AG09319 (cell line): ENCODE results near the gene LRRC47.

ENCODE experiments used
- DNase-seq: peaks from one replicate; pipeline ENCODE4 v3.0.0-alpha.2; 2010; ENCODE audit warnings: low read depth; ENCODE audit errors: extremely low read depth
- TF ChIP-seq, protein P1 (sequence below): IDR thresholded peaks from 2 replicates; pipeline ENCODE4 v1.5.1; 2011; ENCODE audit warnings: low read depth, mild to moderate bottlenecking, inconsistent platforms, low read length, moderate library complexity

The LRRC47 gene

DNA sequence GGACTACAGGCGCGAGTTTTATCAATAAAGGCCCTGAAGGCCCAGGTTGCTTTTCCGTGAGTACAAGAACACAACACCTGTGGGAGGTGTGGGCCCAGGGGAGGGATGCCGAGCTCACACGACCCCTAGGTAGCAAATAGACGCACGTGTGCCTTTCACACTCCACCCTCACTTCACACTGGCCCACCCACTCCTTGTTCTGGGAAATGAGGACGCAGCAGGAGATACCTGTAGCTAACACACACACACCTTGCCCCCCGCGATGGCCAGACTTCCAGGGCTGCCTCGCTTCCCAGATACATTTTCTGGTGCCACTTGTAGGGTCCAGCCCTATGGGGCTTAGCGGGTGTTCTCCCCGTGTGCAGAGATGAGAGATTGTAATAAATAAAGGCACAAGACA, 48.4 kb downstream of the LRRC47 start:
- DNase-seq: no peak
- TF ChIP-seq, protein P1, sequence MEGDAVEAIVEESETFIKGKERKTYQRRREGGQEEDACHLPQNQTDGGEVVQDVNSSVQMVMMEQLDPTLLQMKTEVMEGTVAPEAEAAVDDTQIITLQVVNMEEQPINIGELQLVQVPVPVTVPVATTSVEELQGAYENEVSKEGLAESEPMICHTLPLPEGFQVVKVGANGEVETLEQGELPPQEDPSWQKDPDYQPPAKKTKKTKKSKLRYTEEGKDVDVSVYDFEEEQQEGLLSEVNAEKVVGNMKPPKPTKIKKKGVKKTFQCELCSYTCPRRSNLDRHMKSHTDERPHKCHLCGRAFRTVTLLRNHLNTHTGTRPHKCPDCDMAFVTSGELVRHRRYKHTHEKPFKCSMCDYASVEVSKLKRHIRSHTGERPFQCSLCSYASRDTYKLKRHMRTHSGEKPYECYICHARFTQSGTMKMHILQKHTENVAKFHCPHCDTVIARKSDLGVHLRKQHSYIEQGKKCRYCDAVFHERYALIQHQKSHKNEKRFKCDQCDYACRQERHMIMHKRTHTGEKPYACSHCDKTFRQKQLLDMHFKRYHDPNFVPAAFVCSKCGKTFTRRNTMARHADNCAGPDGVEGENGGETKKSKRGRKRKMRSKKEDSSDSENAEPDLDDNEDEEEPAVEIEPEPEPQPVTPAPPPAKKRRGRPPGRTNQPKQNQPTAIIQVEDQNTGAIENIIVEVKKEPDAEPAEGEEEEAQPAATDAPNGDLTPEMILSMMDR: no peak

DNA sequence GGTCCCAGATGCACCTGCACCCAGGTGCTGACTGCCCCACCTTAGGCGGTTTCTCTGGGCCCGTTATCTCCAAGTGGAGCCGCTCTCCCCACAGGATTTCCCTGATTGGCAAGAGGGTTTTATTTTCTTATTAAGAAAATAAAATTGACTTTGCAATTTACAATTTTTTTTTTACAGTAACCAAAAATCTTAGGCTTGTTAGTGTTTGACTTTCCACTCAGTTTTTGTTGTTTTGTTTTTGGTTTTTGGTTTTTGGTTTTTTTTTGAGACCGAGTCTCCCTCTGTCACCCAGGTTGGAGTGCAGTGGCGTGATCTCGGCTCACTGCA, 48.8 kb downstream of the LRRC47 start:
- TF ChIP-seq, protein P1: no peak
- DNase-seq: no peak

DNA sequence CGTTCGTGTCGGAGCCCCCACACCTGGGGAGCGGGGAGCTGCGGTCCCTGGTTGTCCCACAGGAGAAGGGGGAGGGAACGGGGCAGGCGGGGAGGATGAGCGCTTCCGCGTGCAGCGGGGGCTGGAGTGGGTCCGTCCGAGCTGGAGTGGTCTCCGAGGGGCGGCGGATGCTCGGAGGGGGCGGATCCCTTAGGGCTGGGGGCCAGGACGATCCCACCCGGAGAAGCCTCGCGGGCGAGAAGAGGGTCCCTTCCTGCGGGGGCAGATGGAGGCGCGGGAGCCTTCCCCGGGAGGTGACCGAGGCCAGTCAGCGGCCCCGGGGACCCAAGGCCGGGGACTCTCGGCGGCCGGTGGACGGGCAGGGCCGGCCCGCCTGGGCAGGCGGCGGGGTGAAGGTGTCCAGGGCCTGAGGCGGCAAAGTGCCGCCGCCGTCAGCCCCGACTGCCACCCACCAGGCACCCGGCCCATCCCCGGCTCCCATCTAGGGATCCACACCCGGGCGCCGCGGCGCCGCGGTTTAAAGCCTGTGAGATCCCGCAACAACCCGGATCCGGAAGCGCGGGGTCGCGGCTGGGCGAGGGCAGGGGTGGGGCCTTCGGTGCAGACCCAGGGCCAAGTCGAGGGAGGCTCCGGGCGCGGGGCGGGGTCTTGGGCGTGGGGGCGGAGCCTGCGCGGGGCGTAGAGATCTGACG, 49.3 kb downstream of the LRRC47 start:
- peak; percentile 46 for DNase-seq
- TF ChIP-seq, protein P1: no peak

DNA sequence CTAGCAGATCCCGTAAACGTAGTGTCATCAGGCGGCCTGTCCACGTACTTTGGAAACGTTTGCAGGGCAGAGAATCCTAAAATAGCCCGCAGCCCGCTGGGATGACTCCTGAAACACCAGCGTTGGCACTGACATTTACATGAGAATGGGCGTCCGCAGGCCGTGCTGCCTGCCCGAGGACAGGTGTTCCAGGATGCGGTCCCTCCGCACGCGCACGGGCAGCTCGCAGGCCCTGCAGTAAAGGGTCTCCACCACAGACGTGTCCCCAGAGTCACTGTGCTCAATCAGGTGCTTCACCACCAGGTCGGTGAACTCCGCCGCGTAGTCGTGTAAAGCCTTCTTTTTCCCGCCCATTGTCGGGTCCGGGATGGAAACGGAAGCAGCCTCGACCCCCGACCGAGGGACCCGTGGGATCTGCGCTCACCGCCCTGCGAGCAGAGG, 49.9 kb downstream of the LRRC47 start:
- no peak for DNase-seq
- TF ChIP-seq, protein P1: no peak

DNA sequence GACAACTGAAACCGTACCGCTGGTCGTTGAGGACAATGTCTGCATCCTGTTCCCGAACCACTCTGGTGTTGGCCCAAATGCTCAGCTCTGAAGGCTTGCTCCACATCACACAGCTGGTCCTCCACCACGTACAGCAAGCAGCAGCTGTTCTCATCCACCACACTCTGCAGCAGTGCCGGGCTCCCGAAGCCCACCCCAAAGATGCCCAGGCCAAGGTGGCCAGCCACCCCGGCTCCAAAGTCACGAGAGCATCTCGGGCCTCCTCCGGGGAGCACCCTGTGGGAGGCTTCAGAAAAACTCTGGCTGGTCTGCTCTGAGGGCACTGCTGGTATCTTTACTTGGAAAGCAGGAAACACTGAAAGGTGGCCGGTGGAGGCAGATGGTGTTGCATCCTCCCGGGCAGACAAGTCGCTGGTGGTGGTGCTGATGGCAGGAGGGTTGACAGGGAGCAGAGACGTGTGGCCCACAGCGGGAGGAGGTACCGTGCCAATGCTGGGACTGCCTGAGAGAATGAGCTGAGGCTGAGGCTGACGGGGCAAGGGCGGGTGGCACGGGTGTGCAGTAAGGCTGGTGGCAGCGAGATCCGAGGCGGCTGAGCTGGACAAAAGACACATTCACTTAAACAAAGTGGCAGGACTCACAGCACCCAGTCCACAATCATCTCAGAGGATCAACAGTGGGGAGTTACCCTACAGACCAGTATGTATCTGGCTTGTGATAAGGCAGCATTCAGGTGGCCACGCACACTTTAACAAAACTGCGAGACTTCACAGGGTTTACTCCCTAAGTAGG, 50.5 kb downstream of the LRRC47 start:
- no peak for DNase-seq
- TF ChIP-seq, protein P1: no peak

DNA sequence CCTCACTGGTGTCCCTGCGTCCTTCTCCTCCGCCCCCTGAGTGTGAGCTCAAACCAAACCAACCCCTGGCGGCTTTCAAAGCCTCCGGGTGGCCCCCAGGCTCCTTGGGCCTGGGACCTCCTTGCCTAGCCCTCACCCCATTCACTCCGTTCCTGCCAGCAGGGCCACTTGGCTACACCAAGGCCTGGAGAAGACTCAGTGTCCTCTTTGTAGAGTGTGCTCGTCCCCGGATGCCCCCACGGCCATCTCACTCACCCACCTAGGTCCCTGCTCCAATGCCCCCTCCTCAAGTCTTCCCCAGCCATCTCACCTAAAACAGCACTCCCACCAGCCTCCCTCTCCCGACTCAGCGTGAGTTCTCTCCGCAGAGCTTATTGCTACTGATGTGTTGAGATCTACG, 51.2 kb downstream of the LRRC47 start:
- no peak for DNase-seq
- TF ChIP-seq, protein P1: no peak

DNA sequence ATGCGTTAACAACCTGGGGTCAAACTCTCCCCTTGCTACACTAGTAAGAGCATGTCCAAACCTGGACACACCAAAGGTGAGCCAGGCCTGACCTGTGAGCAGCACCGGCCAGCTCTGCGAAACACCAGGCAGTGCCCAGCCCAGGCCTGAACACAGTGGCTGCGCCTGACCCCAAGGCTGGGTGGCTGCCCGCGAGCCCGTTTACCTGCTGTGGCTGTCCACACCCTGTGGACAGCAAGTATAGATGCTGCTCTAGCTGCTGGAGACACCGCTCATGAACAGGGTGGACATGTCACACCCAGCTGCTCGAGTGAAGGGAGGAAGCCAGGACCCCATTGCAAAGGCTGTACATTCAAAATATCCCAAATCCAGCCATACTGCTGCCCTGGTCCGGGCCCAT, 51.7 kb downstream of the LRRC47 start:
- TF ChIP-seq, protein P1: no peak

More for the DNA sequence above, 51.7 kb downstream of the LRRC47 start:
- no peak for DNase-seq
